Measurements from ENCODE around the gene CDH11.

CDH11 gene

DNA sequence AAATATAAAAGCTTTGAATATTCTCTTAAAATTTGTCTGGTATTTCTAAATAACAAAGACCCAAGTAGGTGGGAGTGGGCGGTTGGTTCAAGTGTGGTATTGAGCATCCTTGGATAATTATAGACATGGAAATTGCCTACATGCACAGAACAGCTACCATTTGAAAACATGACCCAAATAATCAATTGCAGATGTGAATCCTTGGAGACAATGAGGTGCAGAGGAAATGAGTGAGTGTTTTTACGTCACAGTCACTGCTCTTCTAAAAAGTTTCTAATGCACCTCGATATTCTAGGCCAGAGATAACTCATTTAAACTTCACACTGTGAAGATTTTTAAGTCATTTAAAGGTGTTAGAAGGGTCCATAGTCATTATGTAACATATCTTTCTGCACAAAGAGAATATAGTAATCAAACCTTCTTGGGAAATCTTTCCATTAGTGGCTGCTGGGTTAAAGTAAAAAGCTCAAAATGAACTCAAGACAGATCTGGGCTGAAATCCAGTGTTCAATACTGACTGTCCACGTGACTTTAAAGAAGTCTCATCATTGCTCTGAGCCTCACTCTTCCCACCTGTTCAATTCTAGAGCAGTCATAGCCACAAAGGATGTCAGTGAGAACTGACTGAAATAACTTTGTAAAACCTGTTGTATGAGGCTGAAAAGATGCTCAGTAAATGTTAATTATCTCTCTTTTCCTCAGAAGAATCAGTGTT, 144.5 kb downstream of the CDH11 start:
- DNase-seq (ENCODE audit: low spot score), result no peak

DNA sequence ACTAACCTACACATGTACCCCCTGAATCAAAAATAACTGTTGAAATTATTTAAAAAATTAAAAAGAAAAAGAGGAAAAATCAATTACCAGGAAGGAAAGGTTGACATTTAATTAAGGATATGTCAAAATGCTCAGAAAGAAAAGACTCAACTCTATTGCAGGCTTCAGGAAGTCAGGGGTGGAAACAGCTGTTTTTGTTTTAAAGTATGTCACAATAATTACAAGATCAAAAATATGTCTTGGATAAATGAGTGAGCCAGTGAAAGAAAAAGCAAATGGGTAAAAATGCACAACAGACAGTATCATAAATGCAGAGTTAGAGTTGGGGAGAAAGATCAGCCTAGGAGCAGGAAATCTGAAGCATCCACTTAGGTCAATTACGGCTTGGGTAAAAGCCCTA, 146.0 kb downstream of the CDH11 start:
- no peak for DNase-seq (ENCODE audit: low spot score)

DNA sequence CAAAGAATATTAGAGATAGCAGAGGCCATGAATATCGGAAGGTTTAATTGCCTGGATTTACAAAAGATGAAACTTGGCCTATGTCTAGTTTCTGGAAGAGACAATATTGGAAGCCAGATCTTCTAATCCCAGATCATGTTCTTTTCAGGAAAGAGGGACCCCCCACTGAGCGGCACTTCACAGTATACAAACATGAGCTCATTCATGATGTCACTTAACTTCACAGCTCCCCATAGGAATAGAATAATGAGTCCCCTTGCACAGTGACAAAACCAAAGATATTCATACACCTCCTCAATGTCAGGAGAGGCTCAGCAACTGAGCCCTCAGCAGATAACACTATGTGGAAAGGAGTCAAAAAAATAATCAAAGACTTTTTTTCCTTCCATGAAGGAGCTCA, 147.5 kb downstream of the CDH11 start:
- DNase-seq (ENCODE audit: low spot score), result no peak

DNA sequence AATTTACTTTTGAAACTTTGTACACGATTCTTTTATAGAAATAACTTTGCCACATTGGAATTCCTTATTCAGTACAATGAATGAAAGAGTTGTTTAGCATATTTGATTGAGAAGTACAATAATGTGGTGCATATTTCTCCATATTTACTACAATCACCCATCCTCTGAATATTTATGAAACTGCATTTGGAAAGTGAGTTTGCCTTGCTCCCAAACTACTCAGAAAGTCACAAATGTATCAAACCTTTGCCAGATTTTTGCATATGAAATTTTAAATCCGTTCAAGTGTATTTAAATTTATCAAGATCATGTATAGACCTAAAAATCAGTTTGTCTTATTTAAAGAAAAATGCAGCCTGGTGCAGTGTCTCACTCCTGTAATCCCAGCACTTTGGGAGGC, 148.7 kb downstream of the CDH11 start:
- DNase-seq (ENCODE audit: low spot score), result no peak

DNA sequence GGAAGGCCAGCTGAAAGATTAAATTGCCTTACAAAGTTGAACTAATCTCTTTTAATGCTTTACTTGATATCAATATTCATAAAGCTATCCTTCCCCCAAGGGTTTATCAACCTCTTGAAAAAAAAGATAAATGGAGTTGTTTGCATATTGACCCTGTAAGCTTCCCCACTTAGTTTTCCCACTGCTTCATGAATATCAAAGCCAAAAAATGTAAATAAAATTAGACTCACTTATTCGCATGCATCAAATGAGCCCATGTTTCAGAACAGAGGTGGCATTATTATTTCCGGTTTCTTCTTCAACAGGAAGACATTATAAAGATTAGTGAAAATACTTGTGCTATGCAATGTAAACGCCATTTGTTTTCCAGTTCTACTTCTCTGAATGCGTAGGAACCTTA, 150.7 kb downstream of the CDH11 start:
- DNase-seq (ENCODE audit: low spot score), result no peak

DNA sequence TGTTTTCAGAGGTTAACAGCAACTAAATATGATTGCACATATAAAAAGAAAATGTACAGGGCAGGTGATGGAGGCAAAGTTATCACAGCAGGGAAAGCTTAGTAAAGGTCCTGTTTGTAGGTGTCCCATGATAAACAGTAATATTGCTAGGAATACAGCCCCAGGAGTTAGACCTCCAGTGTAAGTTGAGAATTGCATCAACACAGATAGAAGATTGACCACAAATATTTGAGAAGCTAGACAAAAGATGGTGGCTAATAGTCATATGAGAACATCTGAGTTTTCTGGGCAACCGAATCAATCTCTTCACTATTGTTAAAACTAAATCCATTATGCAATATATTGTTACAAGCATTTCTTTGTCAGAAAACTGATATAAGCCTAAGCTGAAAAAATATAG, 152.6 kb downstream of the CDH11 start:
- no peak for DNase-seq (ENCODE audit: low spot score)

DNA sequence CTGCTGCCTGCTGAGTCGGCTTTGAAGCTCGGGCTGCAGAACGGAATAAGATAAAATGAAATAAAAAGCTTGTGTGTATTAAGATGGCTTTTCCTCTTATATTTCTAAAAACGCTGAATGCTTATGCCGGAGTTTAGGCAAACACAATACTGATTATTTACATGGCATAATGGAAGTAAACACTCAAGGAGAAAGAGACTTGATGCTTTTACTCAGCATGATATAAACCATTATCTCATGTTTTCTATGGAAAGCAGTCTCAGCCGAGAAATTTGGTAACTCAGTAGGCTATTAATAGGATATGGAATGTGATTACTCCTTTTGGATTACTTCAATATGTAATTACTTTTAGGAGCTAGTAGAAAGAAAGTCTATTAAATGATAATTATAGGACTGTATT, 153.3 kb downstream of the CDH11 start:
- DNase-seq (ENCODE audit: low spot score), result no peak

DNA sequence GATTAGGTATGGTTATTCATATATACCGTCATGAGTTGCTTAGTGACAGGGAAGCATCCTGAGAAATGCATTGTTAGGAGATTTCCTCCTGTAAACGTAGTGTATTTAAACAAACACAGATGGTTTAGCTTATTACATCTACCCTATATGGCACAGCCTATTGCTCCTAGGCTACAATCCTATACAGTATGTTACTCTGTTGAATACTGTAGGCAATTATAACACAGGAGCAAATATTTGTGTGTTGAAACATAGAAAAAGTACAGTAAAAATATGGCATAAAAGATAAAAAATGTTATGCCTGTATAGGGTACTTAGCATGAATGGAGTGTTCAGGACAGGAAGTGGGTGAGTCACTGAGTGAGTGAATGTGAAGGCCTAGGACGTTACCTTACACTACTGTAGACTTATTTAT, 157.7 kb downstream of the CDH11 start:
- DNase-seq (ENCODE audit: low spot score), result no peak

DNA sequence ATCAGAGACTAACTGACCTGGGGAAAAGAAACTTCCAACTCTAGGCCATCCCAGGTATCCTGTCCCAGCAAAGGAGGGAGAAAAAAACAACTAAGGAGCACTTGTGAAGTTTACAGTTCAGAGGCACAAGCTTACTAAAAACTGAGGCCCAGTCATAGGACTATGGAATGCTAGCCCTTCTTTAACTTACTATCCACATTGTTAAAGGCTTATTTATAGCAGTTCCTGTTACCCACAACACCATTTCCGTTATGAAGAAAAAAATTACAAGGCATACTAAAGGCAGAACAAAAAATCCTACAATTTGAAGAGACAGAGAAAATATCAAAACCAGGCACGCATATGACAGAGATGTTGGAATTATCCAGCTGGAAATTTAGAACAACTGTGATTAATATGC, 159.1 kb downstream of the CDH11 start:
- DNase-seq (ENCODE audit: low spot score), result no peak

DNA sequence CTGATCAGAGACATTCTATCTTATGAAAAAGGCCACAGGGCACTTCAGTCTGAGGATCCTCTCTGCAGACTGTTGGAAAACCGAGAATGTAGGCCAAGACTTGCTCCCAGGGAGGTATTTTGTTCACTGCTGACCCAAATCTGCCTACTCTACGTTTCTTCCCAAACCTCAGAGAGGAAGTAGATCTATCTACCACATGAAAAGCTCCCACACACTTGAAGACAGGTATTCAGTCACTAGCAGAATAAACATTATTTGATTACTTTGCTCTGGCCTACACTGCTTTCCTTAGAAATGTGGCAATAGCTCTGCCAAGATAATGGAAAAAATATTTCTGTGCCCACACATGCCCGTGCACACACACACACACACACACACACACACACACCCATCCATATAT, 164.6 kb downstream of the CDH11 start:
- no peak for DNase-seq (ENCODE audit: low spot score)

DNA sequence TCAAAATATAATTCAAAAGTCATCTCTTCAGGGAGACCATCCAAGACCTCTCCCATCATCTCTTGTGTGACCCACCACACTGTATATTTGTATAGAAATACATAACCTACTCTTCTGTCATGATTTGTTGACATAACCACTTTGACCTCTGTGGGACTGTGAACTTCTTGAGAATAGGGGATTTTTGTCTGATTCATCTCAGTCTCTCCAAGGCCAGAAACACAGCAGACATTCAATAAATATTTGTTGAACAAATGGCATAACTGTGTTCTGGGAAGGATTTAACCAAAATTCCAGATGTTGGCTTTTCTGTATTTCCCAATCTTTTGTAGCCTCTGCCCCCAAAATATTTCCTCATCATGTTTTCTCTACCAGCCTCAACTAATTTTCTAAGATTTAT, 169.7 kb downstream of the CDH11 start:
- no peak for DNase-seq (ENCODE audit: low spot score)

DNA sequence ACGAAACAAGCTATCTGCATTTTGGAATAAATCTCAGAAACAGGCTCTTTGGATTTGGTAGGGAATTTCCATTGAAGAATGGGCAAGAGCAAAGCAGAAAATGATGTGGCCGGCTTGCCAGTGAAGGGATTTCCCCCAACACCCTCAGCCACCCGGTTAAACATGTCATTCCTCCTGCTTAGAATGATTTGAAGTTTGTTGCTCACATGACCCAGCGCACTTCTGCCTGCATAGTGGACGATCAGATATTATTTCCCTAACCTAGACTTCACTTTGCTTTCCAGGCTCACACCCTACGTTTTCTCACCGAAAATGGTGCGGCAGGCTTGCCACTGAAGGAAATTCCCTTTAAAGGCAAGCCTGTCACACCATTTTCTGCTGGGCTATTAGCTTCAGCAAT, 170.7 kb downstream of the CDH11 start:
- DNase-seq (ENCODE audit: low spot score), result no peak

DNA sequence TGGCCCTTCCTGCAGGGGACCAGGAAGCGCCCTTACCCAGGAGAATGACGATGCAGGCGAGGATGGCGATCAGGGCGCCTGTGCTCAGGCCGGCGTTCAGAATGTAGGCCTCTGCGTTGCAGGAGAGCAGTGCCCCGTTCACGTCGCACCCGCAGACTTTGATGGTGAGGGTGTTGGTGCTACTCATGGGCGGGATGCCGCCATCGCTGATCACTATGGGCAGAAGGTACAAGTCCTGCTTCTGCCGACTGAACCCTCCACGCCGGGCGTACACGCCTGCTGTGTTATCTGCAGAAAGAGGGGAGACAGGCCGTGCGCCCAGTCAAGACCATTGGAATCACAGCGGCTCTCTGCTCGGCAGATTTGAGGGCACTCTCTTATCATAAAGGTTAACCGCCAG, 171.1 kb downstream of the CDH11 start:
- no peak for DNase-seq (ENCODE audit: low spot score)

DNA sequence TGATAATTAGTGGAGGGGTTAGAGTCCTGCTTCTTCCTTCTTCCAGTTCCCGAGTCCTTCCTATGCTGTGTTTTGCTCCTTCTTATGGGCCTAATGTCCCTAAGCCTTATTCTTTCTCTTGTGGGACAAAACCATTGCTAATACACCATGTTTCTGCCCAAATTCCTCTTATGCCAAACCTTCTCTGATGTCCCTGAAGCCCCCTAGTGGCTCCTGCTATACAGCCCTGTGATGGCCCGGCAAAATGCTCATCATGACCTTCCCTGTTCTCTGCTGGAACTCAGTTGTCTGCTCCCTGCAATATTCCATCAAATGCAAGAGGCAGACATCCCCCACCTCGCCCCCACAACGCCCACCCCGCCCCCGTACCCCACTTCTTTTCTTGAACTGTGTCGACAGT, 171.6 kb downstream of the CDH11 start:
- DNase-seq (ENCODE audit: low spot score), result no peak

DNA sequence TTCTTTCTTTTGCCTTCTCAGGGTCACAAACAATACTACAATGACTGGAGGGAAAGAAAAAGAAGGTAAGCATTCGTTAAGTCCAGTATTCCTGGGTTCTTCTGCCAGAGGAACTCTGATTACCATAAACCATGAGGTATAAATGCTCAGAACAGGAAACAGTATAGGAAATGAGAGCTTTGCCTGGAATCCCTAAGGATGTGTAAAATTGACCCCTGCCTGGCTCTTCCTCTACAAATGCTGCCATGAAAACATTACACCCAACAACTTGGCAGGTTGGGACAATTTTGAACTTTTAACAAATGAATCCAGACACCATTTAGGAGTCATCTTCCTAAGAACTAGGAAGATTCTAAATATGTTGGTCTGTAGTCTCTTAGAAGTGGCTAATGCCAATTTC, 173.8 kb downstream of the CDH11 start:
- no peak for DNase-seq (ENCODE audit: low spot score)

DNA sequence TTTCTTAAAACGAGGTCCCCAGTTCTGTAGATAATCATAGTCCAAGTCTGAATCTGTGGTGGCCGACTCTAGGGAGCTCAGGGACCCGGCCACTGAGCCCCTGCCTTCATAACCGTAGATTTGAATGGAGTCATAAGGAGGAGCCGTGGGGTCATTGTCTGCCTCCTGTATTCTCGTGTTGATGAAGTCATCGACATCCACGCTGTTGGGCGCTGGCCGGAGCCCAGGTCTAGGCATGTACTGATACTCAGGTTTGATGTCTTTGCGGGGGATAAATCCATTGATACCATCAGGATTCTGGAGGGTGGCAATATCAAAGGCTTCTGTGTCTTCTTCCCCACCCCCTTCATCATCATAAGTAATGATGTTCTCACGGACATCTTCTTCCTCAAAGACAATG, 174.2 kb downstream of the CDH11 start:
- no peak for DNase-seq (ENCODE audit: low spot score)

DNA sequence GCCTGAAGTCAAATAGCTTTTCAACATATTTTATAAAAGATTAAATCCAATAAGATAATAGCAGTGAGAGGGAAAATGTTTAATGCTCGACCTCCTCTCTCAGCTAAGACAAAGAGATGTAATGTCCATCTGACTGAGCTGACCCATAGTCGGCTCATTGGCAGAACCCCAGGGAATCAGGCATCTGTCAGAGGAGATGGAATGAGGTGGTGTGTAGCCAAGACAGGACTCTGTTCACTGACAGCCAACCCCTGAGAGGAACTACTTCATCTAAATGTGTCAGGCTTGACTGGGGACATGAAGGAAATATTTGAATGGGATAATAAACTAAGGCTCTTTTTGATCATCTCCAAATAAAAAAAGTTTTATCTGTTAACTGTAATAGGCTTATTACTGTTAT, 188.0 kb downstream of the CDH11 start:
- no peak for DNase-seq (ENCODE audit: low spot score)

DNA sequence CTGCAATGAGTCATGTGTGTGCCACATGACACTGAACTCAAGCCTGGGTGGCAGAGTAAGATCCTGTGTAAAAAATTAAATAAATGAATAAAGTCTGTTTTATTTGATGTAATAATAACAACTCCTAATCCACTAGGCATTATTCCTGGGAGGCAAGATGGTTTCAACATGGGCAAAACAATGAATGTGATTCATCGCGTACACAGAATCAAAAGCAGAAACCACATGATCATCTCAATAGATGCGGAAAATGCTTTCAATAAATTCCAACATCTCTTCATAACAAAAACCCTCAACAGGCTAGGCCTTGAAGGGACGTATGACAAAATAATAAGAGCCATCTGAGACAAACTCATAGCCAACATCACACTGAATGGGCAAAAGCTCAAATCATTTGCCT, 195.4 kb downstream of the CDH11 start:
- no peak for DNase-seq (ENCODE audit: low spot score)

DNA sequence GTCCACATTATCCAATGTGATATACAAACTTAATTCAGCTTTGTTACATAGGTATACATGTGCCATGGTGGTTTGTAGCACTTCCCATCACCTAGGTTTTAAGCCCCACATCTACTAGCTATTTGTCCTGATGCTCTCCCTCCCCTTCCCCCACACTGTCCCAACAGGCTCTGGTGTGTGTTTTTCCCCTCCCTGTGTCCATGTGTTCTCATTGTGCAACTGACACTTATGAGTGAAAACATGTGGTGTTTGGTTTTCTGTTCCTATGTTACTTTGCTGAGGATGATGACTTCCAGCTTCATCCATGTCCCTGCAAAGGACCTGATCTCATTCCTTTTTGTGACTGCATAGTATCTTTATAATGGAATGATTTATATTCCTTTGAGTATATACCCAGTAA, 196.7 kb downstream of the CDH11 start:
- no peak for DNase-seq (ENCODE audit: low spot score)

DNA sequence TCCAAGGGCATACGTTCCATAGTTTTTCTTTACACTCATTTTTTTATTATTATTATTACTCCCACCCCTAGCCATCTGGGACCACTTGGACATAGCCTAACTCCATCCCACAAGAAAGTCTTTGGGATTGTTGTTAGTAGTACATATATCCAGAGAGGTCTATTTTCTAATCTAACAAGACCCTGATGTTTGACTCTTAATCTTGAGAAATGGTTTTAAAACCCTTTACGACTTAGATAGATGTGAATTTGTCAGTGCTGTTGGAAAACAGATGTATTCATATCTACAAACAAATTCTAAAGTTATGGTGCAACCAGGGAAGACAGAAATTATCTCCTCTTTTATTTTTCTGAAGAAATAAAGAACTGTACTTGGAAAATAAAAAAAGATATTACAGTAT, 197.8 kb downstream of the CDH11 start:
- no peak for DNase-seq (ENCODE audit: low spot score)

DNA sequence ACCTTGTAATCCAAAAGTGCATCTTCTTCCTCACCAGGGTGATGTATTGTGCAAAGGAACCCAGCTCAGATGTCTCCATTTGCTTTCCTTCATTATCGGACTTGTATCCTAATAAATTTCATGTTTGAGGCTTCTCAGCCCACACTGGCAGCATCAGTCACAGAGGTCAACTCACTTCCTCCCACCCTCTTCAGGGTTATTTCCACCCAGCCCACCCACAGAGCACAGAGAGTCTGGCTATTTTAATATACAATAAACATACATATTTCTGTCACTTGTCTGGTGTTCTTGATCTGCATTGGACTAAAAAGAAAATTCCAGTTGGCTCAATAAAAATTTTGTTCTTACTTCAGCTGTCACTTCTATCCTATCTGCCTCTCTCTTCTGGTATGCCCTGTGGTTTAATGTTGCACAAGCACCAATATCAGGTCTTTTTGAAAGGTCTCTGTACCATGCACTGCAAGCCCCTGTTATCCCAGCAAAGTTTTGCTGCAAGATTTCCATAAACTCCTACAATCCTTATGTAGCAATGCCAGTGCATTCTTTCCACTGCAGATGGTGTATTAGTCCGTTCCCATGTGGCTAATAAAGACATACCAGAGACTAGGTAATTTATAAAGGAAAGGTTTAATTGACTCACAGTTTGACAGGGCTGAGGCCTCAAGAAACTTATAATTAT, 201.8 kb downstream of the CDH11 start:
- DNase-seq (ENCODE audit: low spot score), result no peak

DNA sequence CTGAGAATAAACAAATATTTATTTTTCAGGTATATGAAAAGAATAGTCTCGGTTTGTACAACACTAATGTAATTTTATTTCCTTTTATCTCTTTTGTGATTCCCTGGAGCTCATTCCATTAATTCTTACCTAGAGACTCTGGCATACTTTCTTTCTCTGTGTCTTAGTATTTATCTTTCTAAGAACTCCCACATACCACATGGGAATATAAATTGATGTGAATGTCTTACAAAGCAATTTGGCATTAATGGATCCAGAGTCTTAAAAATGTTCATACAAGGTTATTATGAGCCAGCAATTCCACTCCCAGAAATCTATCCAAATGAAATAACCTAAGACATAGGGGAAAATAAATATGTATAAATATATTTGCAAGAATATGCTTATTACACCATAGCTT, 202.7 kb downstream of the CDH11 start:
- DNase-seq (ENCODE audit: low spot score), result no peak

DNA sequence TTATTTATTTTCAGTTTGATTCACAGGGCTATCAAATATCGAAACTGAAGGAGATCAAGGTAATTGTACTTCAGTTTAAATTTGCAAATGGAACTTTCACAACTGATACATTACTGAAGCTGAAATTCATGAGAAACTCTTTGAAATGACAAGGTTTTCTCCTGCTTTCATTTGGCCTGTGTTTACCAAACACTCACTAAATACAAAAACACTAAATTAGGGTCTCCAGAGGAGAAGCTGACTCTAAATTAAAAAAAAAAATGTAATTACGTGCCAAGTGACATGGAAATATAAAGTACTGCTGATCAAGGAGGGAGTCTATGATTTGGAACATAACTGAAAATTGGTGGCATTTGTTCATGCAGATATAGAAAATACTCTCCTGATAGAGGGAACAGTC, 205.8 kb downstream of the CDH11 start:
- DNase-seq (ENCODE audit: low spot score), result no peak

DNA sequence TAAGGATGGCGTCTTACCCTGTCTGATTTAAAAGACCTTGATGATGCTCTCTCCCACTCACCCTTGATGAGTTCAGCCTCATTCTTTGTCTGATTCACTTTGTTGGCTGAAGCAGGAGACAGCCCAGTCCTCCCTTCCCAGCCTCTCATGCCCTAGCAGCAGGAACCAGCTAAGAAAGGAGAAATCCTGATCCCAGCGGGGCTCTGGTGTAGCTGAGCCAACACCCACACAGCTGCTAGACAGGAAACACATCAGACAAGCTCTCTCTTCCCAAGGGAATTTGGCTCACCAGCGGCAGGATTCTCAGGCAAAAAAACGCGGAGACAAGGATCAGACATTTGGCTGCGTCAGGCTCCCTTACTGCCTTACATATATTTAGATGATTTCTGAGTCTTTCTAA, 211.5 kb downstream of the CDH11 start:
- DNase-seq (ENCODE audit: low spot score), result no peak
